K562 (cell line): ENCODE measurements around the gene USP32.

Source experiments
- FIP1L1 ChIP-seq: fragments of 200-400 bp; formaldehyde crosslinking; IDR thresholded peaks from 2 replicates; pipeline ENCODE4 v1.6.1; 2018; ENCODE audit warnings: mild to moderate bottlenecking, low read depth, low read length; ENCODE audit not compliant: poor library complexity, severe bottlenecking
- HCFC1 ChIP-seq: IDR thresholded peaks from 2 replicates; pipeline ENCODE4 v1.6.1; 2012; ENCODE audit warnings: low read depth, low read length, improper control_type of control experiment
- KDM5B ChIP-seq: fragments of 200-600 bp; sonication (generic); IDR thresholded peaks from 2 replicates; pipeline ENCODE4 v1.6.1; 2012; ENCODE audit warnings: low read depth, mild to moderate bottlenecking, moderate library complexity, low read length, control low read depth, inconsistent platforms; ENCODE audit not compliant: insufficient replicate concordance
- PHF21A ChIP-seq: fragments of 450-650 bp; IDR thresholded peaks from 2 replicates; pipeline ENCODE4 v1.6.1; 2017; ENCODE audit warnings: low read depth, borderline replicate concordance
- TARDBP ChIP-seq: fragments of 450-650 bp; IDR thresholded peaks from 2 replicates; pipeline ENCODE4 v1.6.1; 2016
- ZNF384 ChIP-seq: IDR thresholded peaks from 2 replicates; pipeline ENCODE4 v1.6.1; 2012; ENCODE audit warnings: low read depth, low read length, improper control_type of control experiment
- ZNF561 ChIP-seq: fragments of 450-650 bp; formaldehyde crosslinking; conservative IDR thresholded peaks from 2 replicates; pipeline ENCODE4 v1.4.0; 2020; ENCODE audit warnings: mild to moderate bottlenecking, moderate library complexity

DNA sequence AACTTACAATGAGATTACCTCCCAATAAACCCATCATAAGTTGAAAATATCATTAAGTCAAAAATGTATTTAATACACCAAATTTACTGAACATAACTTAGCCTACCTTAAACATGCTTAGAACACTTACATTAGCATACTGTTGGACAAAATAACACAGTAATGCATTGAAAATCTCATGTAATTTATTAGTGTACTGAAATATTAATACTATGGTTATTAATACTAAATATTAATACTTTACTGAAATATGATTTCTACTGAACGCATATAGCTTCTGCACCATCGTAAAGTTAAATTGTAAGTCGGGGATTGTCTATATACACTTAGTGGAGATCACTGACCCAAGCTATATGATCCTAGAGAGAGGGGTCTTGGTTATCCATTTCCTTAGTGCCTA, 4.3 kb downstream of the USP32 start:
- no peak for TF ChIP-seq TARDBP
- no peak for TF ChIP-seq ZNF561
- no peak for TF ChIP-seq PHF21A
- no peak for TF ChIP-seq FIP1L1
- no peak for TF ChIP-seq ZNF384
- no peak for TF ChIP-seq HCFC1
- no peak for TF ChIP-seq KDM5B
